Parathyroid adenoma (tissue), 2 donors: Measurements from ENCODE around the gene OR10AD1.

Experiments
- H2AFZ ChIP-seq: fragments of 300-600 bp; sonication (generic); one replicate; pipeline ENCODE4 v1.7.0; 2017; ENCODE audit warnings: antibody characterized with exemption, mild to moderate bottlenecking
- H3K27ac ChIP-seq: fragments of 300-600 bp; sonication (generic); one replicate; pipeline ENCODE4 v1.7.0; 2017
- H3K27me3 ChIP-seq: fragments of 300-600 bp; sonication (generic); one replicate; pipeline ENCODE4 v1.7.0; 2017; ENCODE audit warnings: low read length; ENCODE audit not compliant: control insufficient read depth, insufficient read depth
- H3K36me3 ChIP-seq: fragments of 300-600 bp; sonication (generic); one replicate; pipeline ENCODE4 v1.7.0; 2017; ENCODE audit warnings: low read length; ENCODE audit not compliant: control insufficient read depth, insufficient read depth
- H3K4me1 ChIP-seq: fragments of 300-600 bp; sonication (generic); one replicate; pipeline ENCODE4 v1.7.0; 2017; ENCODE audit warnings: control low read depth
- H3K4me2 ChIP-seq: fragments of 300-600 bp; sonication (generic); one replicate; pipeline ENCODE4 v1.7.0; 2017; ENCODE audit warnings: low read length
- H3K4me3 ChIP-seq: fragments of 300-600 bp; sonication (generic); one replicate; pipeline ENCODE4 v1.7.0; 2017; ENCODE audit warnings: low read depth, low read length
- H3K79me2 ChIP-seq: fragments of 300-600 bp; sonication (generic); one replicate; pipeline ENCODE4 v1.7.0; 2017; ENCODE audit warnings: control low read depth
- H3K9ac ChIP-seq: fragments of 300-600 bp; sonication (generic); one replicate; pipeline ENCODE4 v1.7.0; 2017; ENCODE audit warnings: mild to moderate bottlenecking
- H3K9me3 ChIP-seq: fragments of 300-600 bp; sonication (generic); one replicate; pipeline ENCODE4 v1.7.0; 2017; ENCODE audit warnings: low read length; ENCODE audit not compliant: control insufficient read depth
- TF ChIP-seq, protein P1 (sequence below): fragments of 300-600 bp; sonication (generic); IDR thresholded peaks from one replicate; pipeline ENCODE4 v1.7.0; 2017; ENCODE audit warnings: antibody characterized with exemption, mild to moderate bottlenecking
- donor health status: primary hyperparathyroidism.

Gene OR10AD1

DNA sequence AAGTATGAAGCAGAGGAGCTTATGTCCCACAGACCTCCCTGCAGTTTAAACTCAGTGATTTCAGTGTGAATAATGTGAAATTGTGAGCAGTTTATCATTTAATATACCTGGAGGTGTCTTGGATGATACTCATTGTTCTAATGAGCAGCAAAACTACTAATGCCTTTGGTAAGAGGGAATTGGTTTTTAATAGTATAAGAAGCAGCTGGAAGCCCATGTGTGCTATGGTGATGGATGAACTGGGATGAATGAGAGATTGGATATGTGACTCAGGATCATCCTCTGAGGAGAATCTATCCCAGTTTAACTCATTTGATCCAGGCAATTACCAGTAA is 26.7 kb downstream of the OR10AD1 start:
- peaks cover 2% of the 10 kb centered on the region for H3K4me1 ChIP-seq
- no peak overlapping the region for H2AFZ ChIP-seq
- no peaks in the 10 kb centered on the region for H3K9me3 ChIP-seq
- no peaks in the 10 kb centered on the region for H3K79me2 ChIP-seq
- H3K4me3 ChIP-seq, result no peak overlapping the region
- TF ChIP-seq, protein P1, sequence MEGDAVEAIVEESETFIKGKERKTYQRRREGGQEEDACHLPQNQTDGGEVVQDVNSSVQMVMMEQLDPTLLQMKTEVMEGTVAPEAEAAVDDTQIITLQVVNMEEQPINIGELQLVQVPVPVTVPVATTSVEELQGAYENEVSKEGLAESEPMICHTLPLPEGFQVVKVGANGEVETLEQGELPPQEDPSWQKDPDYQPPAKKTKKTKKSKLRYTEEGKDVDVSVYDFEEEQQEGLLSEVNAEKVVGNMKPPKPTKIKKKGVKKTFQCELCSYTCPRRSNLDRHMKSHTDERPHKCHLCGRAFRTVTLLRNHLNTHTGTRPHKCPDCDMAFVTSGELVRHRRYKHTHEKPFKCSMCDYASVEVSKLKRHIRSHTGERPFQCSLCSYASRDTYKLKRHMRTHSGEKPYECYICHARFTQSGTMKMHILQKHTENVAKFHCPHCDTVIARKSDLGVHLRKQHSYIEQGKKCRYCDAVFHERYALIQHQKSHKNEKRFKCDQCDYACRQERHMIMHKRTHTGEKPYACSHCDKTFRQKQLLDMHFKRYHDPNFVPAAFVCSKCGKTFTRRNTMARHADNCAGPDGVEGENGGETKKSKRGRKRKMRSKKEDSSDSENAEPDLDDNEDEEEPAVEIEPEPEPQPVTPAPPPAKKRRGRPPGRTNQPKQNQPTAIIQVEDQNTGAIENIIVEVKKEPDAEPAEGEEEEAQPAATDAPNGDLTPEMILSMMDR, result no peak
- H3K27ac ChIP-seq, result no peak overlapping the region
- no peaks in the 10 kb centered on the region for H3K36me3 ChIP-seq
- peak overlapping the region; percentile 54 for H3K4me2 ChIP-seq
- H3K27me3 ChIP-seq, result no peaks in the 10 kb centered on the region
- H3K9ac ChIP-seq, result no peak overlapping the region

DNA sequence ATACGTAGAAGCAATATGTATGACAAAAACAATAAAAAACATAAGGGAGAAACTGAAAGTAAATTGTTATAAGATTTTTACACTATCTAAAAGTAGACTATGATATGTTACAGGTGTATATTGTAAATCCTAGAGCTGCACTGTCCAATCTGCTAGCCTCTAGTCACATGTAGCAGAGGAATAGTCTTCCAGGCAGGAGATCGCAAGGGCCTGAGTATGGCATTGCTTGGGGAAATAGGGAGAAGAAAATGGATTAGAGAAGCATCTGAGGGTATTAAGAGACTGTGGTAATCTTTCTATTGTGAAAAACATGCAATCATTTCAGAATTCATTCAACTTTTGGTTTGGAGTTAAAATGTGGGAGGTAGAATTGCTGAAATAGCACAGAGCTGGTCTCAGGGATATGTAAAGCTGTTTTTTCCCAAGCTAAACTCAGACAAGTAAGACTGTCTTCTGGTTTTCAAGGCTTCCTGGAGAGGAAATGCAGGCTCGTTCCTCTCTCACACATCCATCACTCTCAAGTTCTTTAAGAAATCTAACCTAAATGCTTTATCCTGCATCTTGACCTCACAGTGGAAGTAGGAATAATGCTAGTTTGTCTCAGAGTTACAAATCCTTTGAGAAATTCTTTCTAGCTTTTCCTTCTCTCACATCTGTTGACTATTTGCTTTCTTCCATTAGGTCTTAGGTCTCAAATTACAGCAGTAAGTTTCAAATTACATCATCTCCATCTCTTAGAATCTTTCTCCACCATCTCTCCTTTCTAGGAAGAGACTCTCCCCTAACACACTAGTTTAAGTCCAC is 27.3 kb downstream of the OR10AD1 start:
- Histone ChIP-seq H3K27me3 (no peaks in the 10 kb centered on the region), H3K79me2 (no peaks in the 10 kb centered on the region), H3K4me2 (peak overlapping the region; percentile 54), H3K27ac (no peak overlapping the region), H3K36me3 (no peaks in the 10 kb centered on the region), H3K4me1 (peaks cover 2% of the 10 kb centered on the region), H3K4me3 (no peak overlapping the region), H3K9ac (no peak overlapping the region), H2AFZ (peak overlapping the region; percentile 3), H3K9me3 (no peaks in the 10 kb centered on the region)
- TF ChIP-seq, protein P1, result no peak

DNA sequence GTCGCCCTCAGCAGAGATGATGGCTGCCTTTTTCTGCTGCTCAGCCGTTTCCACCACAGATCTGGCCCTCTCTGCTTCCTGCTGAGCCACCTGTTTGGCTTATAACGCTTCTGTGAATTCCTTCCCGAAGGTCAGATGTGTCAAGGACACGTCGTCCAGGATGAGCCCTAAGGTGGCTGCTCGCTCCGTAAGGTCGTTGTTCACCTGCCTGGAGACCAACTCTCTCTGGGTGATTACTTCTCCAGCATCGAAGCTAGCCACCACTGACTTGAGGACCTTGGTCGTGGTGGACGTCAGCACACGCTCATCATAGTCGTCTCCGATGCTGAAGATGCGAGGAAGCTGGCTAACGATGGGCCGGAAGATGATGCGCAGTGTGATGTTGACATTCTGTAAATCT is 34.1 kb downstream of the OR10AD1 start:
- no peaks in the 10 kb centered on the region for H3K36me3 ChIP-seq
- H3K4me2 ChIP-seq, result no peak overlapping the region
- H3K27me3 ChIP-seq, result no peaks in the 10 kb centered on the region
- H3K4me3 ChIP-seq, result no peak overlapping the region
- H3K9ac ChIP-seq, result no peak overlapping the region
- H3K79me2 ChIP-seq, result no peaks in the 10 kb centered on the region
- no peak overlapping the region for H3K27ac ChIP-seq
- H3K9me3 ChIP-seq, result no peaks in the 10 kb centered on the region
- no peak overlapping the region for H2AFZ ChIP-seq
- TF ChIP-seq, protein P1, result no peak
- H3K4me1 ChIP-seq, result no peaks in the 10 kb centered on the region

DNA sequence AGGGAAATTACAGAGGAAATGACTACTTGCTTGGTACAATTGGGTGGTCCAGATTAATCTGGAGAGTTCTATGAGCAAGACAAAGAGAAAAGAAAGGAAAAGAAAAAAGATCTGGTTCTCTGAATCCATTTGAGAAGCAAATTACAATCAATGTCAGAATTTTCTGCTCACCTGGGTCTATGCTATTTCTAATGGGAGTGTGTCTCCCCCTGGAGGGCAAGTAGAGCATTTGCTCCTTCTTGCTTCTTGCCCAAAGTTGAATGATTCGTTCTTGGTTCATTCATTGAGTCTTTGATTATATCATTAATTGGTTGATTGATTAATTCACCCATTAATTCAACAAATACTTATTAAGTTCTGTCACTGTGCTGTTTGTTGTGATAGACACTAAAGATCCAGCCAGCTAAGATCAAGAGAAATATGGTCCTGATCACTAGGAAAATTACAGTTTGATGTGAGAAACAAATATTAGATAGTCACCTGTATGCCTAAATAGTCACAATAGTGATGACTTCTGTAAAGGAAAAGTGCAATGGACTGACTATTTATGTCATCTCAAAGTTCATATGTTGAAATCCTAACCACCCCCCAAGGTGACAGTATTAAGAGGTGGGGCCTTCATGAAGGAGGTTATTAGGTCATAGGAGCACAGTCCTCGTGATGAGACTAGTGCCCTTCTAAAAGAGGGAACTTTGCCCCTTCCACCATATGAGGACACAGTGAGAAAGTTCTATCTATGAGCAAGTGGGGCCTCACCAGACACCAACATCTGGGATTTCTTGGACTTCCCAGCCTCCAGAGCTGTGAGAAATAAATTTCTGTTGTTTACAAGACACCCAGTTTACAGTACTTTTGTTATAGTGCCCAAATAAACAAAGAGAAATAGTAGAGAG is 37.8 kb downstream of the OR10AD1 start:
- Histone ChIP-seq H3K27ac (no peak overlapping the region), H3K9ac (no peak overlapping the region), H3K4me2 (no peak overlapping the region), H3K9me3 (no peaks in the 10 kb centered on the region), H3K4me1 (peaks cover 31% of the 10 kb centered on the region), H3K79me2 (no peaks in the 10 kb centered on the region), H3K27me3 (no peaks in the 10 kb centered on the region), H2AFZ (peak overlapping the region; percentile 67), H3K4me3 (no peak overlapping the region), H3K36me3 (no peaks in the 10 kb centered on the region)
- TF ChIP-seq, protein P1, result peak; percentile 95
